ENCODE measurements around the gene SNX10. TPM values are rescaled to one million over a fixed set of nuclear protein-coding genes. Genes with fewer than 3 reads are reported as not detected.

SNX10 gene
- total and polyA plus RNA-seq, 8 donors, result 2.9 to 23.5 (median 6.0) TPM

DNA sequence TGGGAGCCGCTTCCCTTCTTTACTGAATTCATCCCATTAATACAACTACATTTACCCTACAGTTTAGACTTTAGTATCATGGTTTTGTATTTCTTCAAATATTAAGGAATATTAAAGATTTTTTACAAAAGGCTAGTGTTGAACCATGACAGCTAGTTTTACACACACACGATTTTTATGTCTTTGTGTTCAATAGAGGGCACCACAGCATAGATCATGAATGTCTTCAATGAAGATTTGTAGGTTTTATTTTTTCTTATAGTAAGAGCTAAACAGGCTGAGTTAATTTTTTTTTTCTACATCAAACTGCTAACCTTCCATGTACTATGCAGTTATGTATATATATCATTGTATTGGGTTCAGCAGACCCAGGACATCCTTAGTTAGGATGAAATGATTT is 76.9 kb downstream of the SNX10 start:
- peak overlapping the region in 1 of 4 donors; percentile 73 for H3K27ac ChIP-seq
- WGBS, 2 donors, result 75 to 76% methylated on average over 2 of the region's 2 CpGs
- TF ChIP-seq CTCF (IDR thresholded peaks at IDR 0.05), result no peak

GRCh38 chr7:26369593-26369992 is 77.9 kb downstream of the SNX10 start:
- Histone ChIP-seq H3K4me3 (no peak overlapping the region), H3K4me1 (peaks cover 0 to 19% (median 10%) of the 10 kb centered on the region in 3 donors), H3K36me3 (no peaks in the 10 kb centered on the region), H3K9me3 (no peaks in the 10 kb centered on the region), H3K27ac (no peak overlapping the region), H3K27me3 (peaks cover 0 to 5% (median 0%) of the 10 kb centered on the region in 4 donors)
- DNase-seq, result peak in 2 of 6 donors; percentile 26 to 43
- ATAC-seq, result peak; percentile 47 to 79 (median 62)
- FAIRE-seq, result peak; percentile 79
- TF ChIP-seq CTCF (IDR thresholded peaks at IDR 0.05), result peak; percentile 58 to 76 (median 64)
- 3 to 4% methylated on average over 4 of the region's 4 CpGs for WGBS, 2 donors
- intact Hi-C loops (cut with DNase I), result loop anchor here in 2 of 3 donors (2.0 to 10.0 kb wide), 4 partner anchors 77 to 477 kb away; partner anchors contain the start of gene SNX10 (in 1 of the 2)

More for the DNA sequence above, 76.9 kb downstream of the SNX10 start:
- Histone ChIP-seq H3K27me3 (peaks cover 0 to 5% (median 0%) of the 10 kb centered on the region in 4 donors), H3K9me3 (no peaks in the 10 kb centered on the region), H3K4me1 (peaks cover 0 to 29% (median 21%) of the 10 kb centered on the region in 3 donors), H3K4me3 (no peak overlapping the region), H3K36me3 (no peaks in the 10 kb centered on the region)
- intact Hi-C loops (cut with DNase I), result loop anchor here in 2 of 3 donors (2.0 to 10.0 kb wide), 4 partner anchors 76 to 476 kb away; partner anchors contain the start of gene SNX10 (in 1 of the 2)
- no peak for ATAC-seq
- DNase-seq, result no peak
- no peak for FAIRE-seq

GRCh38 chr7:26370011-26370410 is 78.3 kb downstream of the SNX10 start:
- 54 to 58% methylated on average over 5 of the region's 5 CpGs for WGBS, 2 donors
- ATAC-seq (no peak), FAIRE-seq (no peak), DNase-seq (no peak)
- Histone ChIP-seq H3K4me1 (peaks cover 0 to 15% (median 6%) of the 10 kb centered on the region in 3 donors), H3K4me3 (no peak overlapping the region), H3K27ac (no peak overlapping the region), H3K36me3 (no peaks in the 10 kb centered on the region), H3K9me3 (no peaks in the 10 kb centered on the region), H3K27me3 (peaks cover 0 to 5% (median 0%) of the 10 kb centered on the region in 4 donors)
- no peak for TF ChIP-seq CTCF (IDR thresholded peaks at IDR 0.05)
- intact Hi-C loops (cut with DNase I), result loop anchor here in 1 of 3 donors (5.0 kb wide), 1 partner anchor 297 kb away; no protein-coding TSS in a partner anchor

DNA sequence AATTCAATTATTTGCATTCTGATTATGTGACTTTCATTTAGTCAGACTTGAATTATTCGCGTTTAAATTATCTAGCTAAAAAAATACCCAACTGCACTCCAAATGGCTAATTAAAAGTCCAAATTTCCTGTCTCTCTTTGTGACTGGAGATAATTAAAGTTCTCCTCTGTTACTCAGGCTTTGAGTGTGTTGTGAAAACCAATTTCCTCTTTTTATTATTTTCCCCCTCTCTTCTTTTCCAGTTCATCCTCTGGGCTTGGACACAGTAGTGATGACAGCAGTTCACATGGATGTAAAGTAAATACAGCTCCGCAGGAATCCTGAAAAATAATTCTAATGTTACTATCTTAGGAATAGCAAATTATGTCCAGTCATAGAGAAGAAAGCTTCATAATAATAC is 80.6 kb downstream of the SNX10 start:
- Histone ChIP-seq H3K27me3 (peaks cover 0 to 5% (median 0%) of the 10 kb centered on the region in 4 donors), H3K9me3 (no peaks in the 10 kb centered on the region), H3K27ac (no peak overlapping the region), H3K4me3 (no peak overlapping the region), H3K4me1 (peaks cover 0 to 9% (median 4%) of the 10 kb centered on the region in 3 donors), H3K36me3 (no peaks in the 10 kb centered on the region)
- no peak for DNase-seq
- no peak for ATAC-seq
- TF ChIP-seq CTCF (IDR thresholded peaks at IDR 0.05), result no peak
- FAIRE-seq, result no peak
- 71 to 82% methylated on average over 3 of the region's 3 CpGs for whole genome bisulfite sequencing, 2 donors
- intact Hi-C loops (cut with DNase I), result loop anchor here in 1 of 3 donors (5.0 kb wide), 1 partner anchor 295 kb away; no protein-coding TSS in a partner anchor

DNA sequence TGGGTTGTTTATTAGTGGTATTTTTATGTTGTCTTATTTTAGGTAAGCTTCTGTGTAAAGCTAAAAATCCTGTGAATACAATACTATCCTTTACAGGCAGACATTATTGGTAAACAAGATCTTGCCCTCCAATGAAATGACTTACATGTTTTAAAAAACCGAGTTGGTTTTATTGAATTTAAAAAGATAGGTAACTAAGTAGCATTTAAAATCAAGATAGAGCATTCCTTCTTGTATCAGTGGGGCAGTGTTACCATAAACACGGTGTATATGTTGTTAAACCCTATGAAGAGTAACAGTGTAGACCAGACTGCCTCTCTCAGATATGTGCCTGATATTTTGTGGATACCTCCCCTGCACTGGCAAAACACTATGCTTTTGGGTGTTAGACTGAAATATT is 81.0 kb downstream of the SNX10 start:
- FAIRE-seq, result no peak
- DNase-seq, result no peak
- H3K27me3 ChIP-seq, result peaks cover 0 to 5% (median 0%) of the 10 kb centered on the region in 4 donors
- no peaks in the 10 kb centered on the region for H3K9me3 ChIP-seq
- no peak overlapping the region for H3K4me3 ChIP-seq
- no peak overlapping the region for H3K27ac ChIP-seq
- intact Hi-C loops (cut with DNase I), result loop anchor here in 1 of 3 donors (5.0 kb wide), 1 partner anchor 295 kb away; no protein-coding TSS in a partner anchor
- H3K36me3 ChIP-seq, result no peaks in the 10 kb centered on the region
- peaks cover 0 to 9% (median 4%) of the 10 kb centered on the region in 3 donors for H3K4me1 ChIP-seq
- ATAC-seq, result no peak
- no peak for TF ChIP-seq CTCF (IDR thresholded peaks at IDR 0.05)
- WGBS, 2 donors, result 55 to 63% methylated on average over 2 of the region's 2 CpGs

Data from pancreas (tissue), 10 donors.